CD14-positive monocyte (primary cell): ENCODE measurements around the gene IRF2. TPM values are rescaled to one million over a fixed set of nuclear protein-coding genes. Genes with fewer than 3 reads are reported as not detected.
A peak's percentile ranks its signal among the peaks of the same experiment; 100 is the strongest.

Experiments
- DNase-seq, 3 donors: peaks; one replicate each; pipeline ENCODE4 v3.0.0-alpha.2; 2011 to 2022
- H2AFZ ChIP-seq: 2 replicates; pipeline ENCODE4 v1.6.0; 2012; ENCODE audit warnings: mild to moderate bottlenecking, low read depth, low read length, inconsistent platforms; ENCODE audit not compliant: insufficient read depth, poor library complexity, severe bottlenecking
- H3K27ac ChIP-seq, 2 donors: 1 replicate in 1 of 2; 2 replicates in 1 of 2; pipeline ENCODE4 v1.5.1; 2012 to 2013; ENCODE audit warnings: low read length in 2 of 2, control low read depth in 1 of 2, inconsistent platforms in 1 of 2, low read depth in 1 of 2, mild to moderate bottlenecking in 1 of 2
- H3K27me3 ChIP-seq, 2 donors: one replicate each; pipeline versions ENCODE4 v1.6.0 to v1.6.1; 2011 to 2013; ENCODE audit warnings: low read length in 2 of 2; ENCODE audit not compliant: control insufficient read depth in 2 of 2, insufficient read depth in 2 of 2
- H3K36me3 ChIP-seq, 2 donors: replicated peaks in 1 of 2; 1 replicate in 1 of 2; 2 replicates in 1 of 2; pipeline versions ENCODE4 v1.5.1 to v1.6.1; 2012 to 2013; ENCODE audit warnings: low read length in 2 of 2, control low read depth in 1 of 2, inconsistent platforms in 1 of 2, mild to moderate bottlenecking in 1 of 2; ENCODE audit not compliant: insufficient read depth in 2 of 2, control insufficient read depth in 1 of 2
- H3K4me1 ChIP-seq, 2 donors: 1 replicate in 1 of 2; 2 replicates in 1 of 2; pipeline versions ENCODE4 v1.5.1 to v1.6.1; 2012 to 2013; ENCODE audit warnings: low read length in 2 of 2, control low read depth in 1 of 2, inconsistent platforms in 1 of 2, mild to moderate bottlenecking in 1 of 2, moderate library complexity in 1 of 2; ENCODE audit not compliant: insufficient read depth in 2 of 2, control insufficient read depth in 1 of 2
- H3K4me2 ChIP-seq: replicated peaks from 2 replicates; pipeline ENCODE3; 2012; ENCODE audit warnings: low read length, moderate library complexity, mild to moderate bottlenecking; ENCODE audit not compliant: poor library complexity, severe bottlenecking; ENCODE audit errors: extremely low read depth
- H3K4me3 ChIP-seq, 3 experiments: fragments of 200-600 bp in 1 of 3; sonication (generic) in 1 of 3; replicated peaks in 1 of 3; 1 replicate in 2 of 3; 2 replicates in 1 of 3; pipeline ENCODE4 v1.5.1; 2011 to 2013; ENCODE audit warnings: low read length in 3 of 3, mild to moderate bottlenecking in 3 of 3, control low read depth in 2 of 3, low read depth in 2 of 3, inconsistent platforms in 1 of 3, moderate library complexity in 1 of 3
- H3K79me2 ChIP-seq: 2 replicates; pipeline ENCODE4 v1.6.0; 2012; ENCODE audit warnings: mild to moderate bottlenecking, control low read depth, inconsistent platforms, low read length, moderate library complexity; ENCODE audit not compliant: insufficient read depth
- H3K9ac ChIP-seq: 2 replicates; pipeline ENCODE4 v1.6.0; 2017; ENCODE audit warnings: low read length, mild to moderate bottlenecking; ENCODE audit not compliant: insufficient read depth, poor library complexity, severe bottlenecking
- H3K9me3 ChIP-seq, 2 donors: replicated peaks in 1 of 2; 1 replicate in 1 of 2; 2 replicates in 1 of 2; pipeline versions ENCODE4 v1.5.1 to v1.6.1; 2012 to 2013; ENCODE audit warnings: low read length in 2 of 2, control low read depth in 1 of 2; ENCODE audit not compliant: control insufficient read depth in 1 of 2, insufficient read depth in 1 of 2
- H4K20me1 ChIP-seq: 2 replicates; pipeline ENCODE4 v1.6.0; 2012; ENCODE audit warnings: mild to moderate bottlenecking, low read length, control low read depth, moderate library complexity; ENCODE audit not compliant: insufficient read depth
- H3K27ac Mint-ChIP-seq, 7 donors: one replicate each; pipeline ENCODE4 v1.8.0; 2020; ENCODE audit warnings: mild to moderate bottlenecking in 7 of 7, mixed read lengths in 7 of 7, moderate library complexity in 6 of 7, inconsistent platforms in 2 of 7
- H3K27me3 Mint-ChIP-seq, 3 donors: one replicate each; pipeline ENCODE4 v1.8.0; 2021 to 2022; ENCODE audit warnings: low read depth in 3 of 3, mild to moderate bottlenecking in 3 of 3, mixed read lengths in 3 of 3, moderate library complexity in 3 of 3, inconsistent platforms in 1 of 3
- H3K36me3 Mint-ChIP-seq, 2 donors: one replicate each; pipeline ENCODE4 v1.8.0; 2020; ENCODE audit warnings: mixed read lengths in 2 of 2, inconsistent platforms in 1 of 2, mild to moderate bottlenecking in 1 of 2
- H3K4me1 Mint-ChIP-seq: one replicate; pipeline ENCODE4 v1.8.0; 2020; ENCODE audit warnings: mild to moderate bottlenecking, mixed read lengths
- H3K4me3 Mint-ChIP-seq, 2 donors: one replicate each; pipeline ENCODE4 v1.8.0; 2020; ENCODE audit warnings: mild to moderate bottlenecking in 2 of 2, mixed read lengths in 2 of 2, moderate library complexity in 1 of 2
- H3K9me3 Mint-ChIP-seq, 7 donors: one replicate each; pipeline ENCODE4 v1.8.0; 2020 to 2022; ENCODE audit warnings: mixed read lengths in 7 of 7, mild to moderate bottlenecking in 6 of 7, moderate library complexity in 6 of 7, inconsistent platforms in 2 of 7
- CTCF ChIP-seq: fragments of 200-600 bp; IDR thresholded peaks from one replicate; pipeline ENCODE4 v1.8.0; 2022; ENCODE audit warnings: antibody characterized with exemption, mild to moderate bottlenecking
- WGBS: methylation state at CpG from one replicate; pipeline ENCODE4 v1.1.5; 2013; ENCODE audit warnings: missing lambda C conversion rate; ENCODE audit not compliant: insufficient coverage; 5-methylcytosine and 5-hydroxymethylcytosine counted together
- intact Hi-C, 2 donors: fragments of 100-400 bp; cut with micrococcal nuclease; formaldehyde crosslinking; loops; one replicate each; pipeline versions ENCODE4 v1.15.0 to v1.15.1; 2023
- polyA plus RNA-seq, 3 donors: library from polyadenylated mRNA; depleted of rRNA in 1 of 3; unstranded in 2 of 3; stranded (reverse) in 1 of 3; fragments of 300-500 nt in 2 of 3; fragments of >200 nt in 1 of 3; fragmentation: Illumina TruSeq in 2 of 3; gene quantifications; 1 replicate in 2 of 3; 2 replicates in 1 of 3; pipeline ENCODE4 v1.2.3, GENCODE V29; 2012 to 2021

IRF2 gene
- polyA plus RNA-seq, 3 donors: 51.3 to 76.8 (median 56.1) TPM

GRCh38 chr4:184433258-184433892 is 41.0 kb downstream of the IRF2 start:
- H3K79me2 ChIP-seq: peaks cover 83% of the 10 kb centered on the region
- no peak overlapping the region for H3K4me3 ChIP-seq
- H3K27ac Mint-ChIP-seq: peak overlapping the region in 6 of 7 donors; percentile 12 to 82 (median 62)
- peaks cover 37 to 52% of the 10 kb centered on the region in 2 donors for H3K36me3 Mint-ChIP-seq
- intact Hi-C loops: no loop called here
- H3K27me3 ChIP-seq: no peaks in the 10 kb centered on the region
- peaks cover 0 to 2% (median 0%) of the 10 kb centered on the region in 3 donors for H3K27me3 Mint-ChIP-seq
- peak overlapping the region in 1 of 2 donors; percentile 73 for H3K27ac ChIP-seq
- DNase-seq: peak in 2 of 3 donors; percentile 55 to 72
- TF ChIP-seq CTCF: no peak
- no peak overlapping the region for H3K4me3 Mint-ChIP-seq
- peaks cover 100% of the 10 kb centered on the region for H4K20me1 ChIP-seq
- H3K4me1 Mint-ChIP-seq: peaks cover 48% of the 10 kb centered on the region
- H3K4me1 ChIP-seq: peaks cover 25 to 27% of the 10 kb centered on the region in 2 donors
- H3K4me2 ChIP-seq: no peak overlapping the region
- 97% methylated on average over 10 of the region's 17 CpGs for WGBS
- no peak overlapping the region for H2AFZ ChIP-seq
- no peaks in the 10 kb centered on the region for H3K9me3 ChIP-seq
- H3K36me3 ChIP-seq: peaks cover 5 to 51% of the 10 kb centered on the region in 2 donors
- no peak overlapping the region for H3K9ac ChIP-seq
- peaks cover 0 to 2% (median 0%) of the 10 kb centered on the region in 7 donors for H3K9me3 Mint-ChIP-seq

- Histone ChIP-seq H3K27ac (peak overlapping the region; percentile 11 to 73), H3K4me2 (no peak overlapping the region), H2AFZ (no peak overlapping the region), H3K9me3 (no peaks in the 10 kb centered on the region), H3K36me3 (peaks cover 12 to 62% of the 10 kb centered on the region in 2 donors), H4K20me1 (peaks cover 100% of the 10 kb centered on the region), H3K4me1 (peaks cover 15 to 17% of the 10 kb centered on the region in 2 donors), H3K9ac (peak overlapping the region; percentile 10), H3K27me3 (no peaks in the 10 kb centered on the region), H3K79me2 (peaks cover 80% of the 10 kb centered on the region), H3K4me3 (no peak overlapping the region)
- H3K4me3 Mint-ChIP-seq: no peak overlapping the region
- peaks cover 45 to 63% of the 10 kb centered on the region in 2 donors for H3K36me3 Mint-ChIP-seq
- H3K9me3 Mint-ChIP-seq: peaks cover 0 to 2% (median 0%) of the 10 kb centered on the region in 7 donors
- peak overlapping the region; percentile 28 to 84 (median 61) for H3K27ac Mint-ChIP-seq
- peak in 2 of 3 donors; percentile 38 to 39 for DNase-seq
- intact Hi-C loops: no loop called here
- peaks cover 0 to 2% (median 0%) of the 10 kb centered on the region in 3 donors for H3K27me3 Mint-ChIP-seq
- 78% methylated on average over 12 of the region's 16 CpGs for WGBS
- peaks cover 40% of the 10 kb centered on the region for H3K4me1 Mint-ChIP-seq
- TF ChIP-seq CTCF: no peak
Measured at GRCh38 chr4:184432127-184432922, 42.0 kb downstream of the IRF2 start.
